ENCODE results near the gene GGCT. TPM values are rescaled to one million over a fixed set of nuclear protein-coding genes. Genes with fewer than 3 reads are reported as not detected.

Gene GGCT
- total and polyA plus RNA-seq, 4 experiments from 2014 or later: 11.0 to 23.2 (median 15.8) TPM

DNA sequence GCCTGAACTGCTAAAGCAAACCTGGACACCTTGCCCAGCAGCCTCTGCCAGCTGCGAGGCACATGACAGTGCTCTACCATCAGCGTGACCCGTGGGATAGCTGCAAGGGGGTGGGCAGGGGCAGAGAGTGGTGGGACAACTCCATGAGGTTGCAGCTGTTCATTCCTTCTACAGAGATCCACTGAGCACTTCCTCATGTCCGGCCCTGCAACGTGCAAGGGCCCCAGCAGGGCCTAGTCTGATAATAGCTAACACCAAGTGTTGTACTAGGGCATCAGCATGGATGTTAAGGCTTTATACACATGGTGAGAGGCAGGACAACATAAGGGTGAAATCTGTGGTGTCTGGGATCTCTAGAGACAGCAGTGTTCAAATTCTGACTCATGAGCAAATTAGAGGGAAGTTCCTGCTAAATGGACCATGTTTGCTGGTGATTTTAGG is 40.4 kb downstream of the GGCT start:
- Mint-ChIP-seq H3K4me3 (no peak overlapping the region), H3K36me3 (peaks cover 6 to 15% of the 10 kb centered on the region in 2 donors), H3K27ac (peak overlapping the region in 1 of 7 donors; percentile 44), H3K9me3 (no peaks in the 10 kb centered on the region), H3K4me1 (peaks cover 18 to 28% (median 23%) of the 10 kb centered on the region in 4 donors), H3K27me3 (no peaks in the 10 kb centered on the region)
- POLR2A ChIA-PET (ENCODE audit: partially characterized antibody): interaction anchor here (1.4 kb wide), 1 partner anchor 13 kb away, joined by 7 read pairs; no protein-coding TSS in a partner anchor
- Histone ChIP-seq H3K27me3 (ENCODE audit: insufficient read depth, low read length) (no peaks in the 10 kb centered on the region), H3K9me3 (ENCODE audit: control insufficient read depth in 1 of 2, low read length in 2 of 2) (no peaks in the 10 kb centered on the region), H3K27ac (ENCODE audit: low read depth, low read length) (no peak overlapping the region), H3K4me3 (ENCODE audit: low read length in 2 of 2) (no peak overlapping the region), H3K4me1 (ENCODE audit: insufficient read depth, low read length) (peaks cover 6% of the 10 kb centered on the region), H3K36me3 (ENCODE audit: insufficient read depth, low read length) (no peaks in the 10 kb centered on the region)
- no peak for DNase-seq
- intact Hi-C loops (cut with micrococcal nuclease): no loop called here
- CTCF ChIA-PET (ENCODE audit: partially characterized antibody): no interaction called here

DNA sequence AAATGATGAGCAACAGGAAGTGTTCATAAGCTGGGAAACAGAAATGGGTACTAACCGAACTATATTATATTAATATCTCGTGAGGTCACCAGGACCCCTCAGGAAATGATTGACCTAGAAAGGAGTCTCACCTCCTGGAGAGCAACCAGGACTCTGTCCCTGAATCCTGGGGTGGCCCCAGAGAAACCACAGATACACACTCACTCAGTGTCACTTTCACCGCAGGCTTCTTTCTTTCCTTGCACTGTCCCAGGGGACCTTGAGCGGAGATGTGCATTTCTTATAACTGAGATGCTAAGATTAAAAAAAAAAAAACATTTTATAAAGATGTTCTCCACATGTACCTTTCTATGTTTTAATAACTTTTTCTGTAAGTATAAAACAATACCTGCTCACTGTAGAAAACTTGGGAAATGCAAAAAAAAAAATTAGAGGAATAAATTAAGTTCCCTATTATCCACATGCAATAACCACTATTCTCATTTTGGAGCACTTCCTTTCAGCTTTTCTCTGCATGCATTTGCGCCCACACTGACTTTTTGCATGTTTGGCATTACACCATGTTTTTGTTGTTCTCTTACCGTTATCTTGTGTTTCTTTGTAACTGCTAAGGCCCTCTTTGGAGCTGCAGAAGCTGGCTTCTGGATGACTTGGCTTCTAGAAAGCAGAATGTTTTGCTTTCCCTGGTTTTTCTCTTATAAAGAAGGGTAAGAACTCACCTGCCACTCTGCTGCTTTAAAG is 41.1 kb downstream of the GGCT start:
- ChIA-PET CTCF (ENCODE audit: partially characterized antibody) (no interaction called here), POLR2A (ENCODE audit: partially characterized antibody) (no interaction called here)

GRCh38 chr7:30462179-30462578 is 42.5 kb downstream of the GGCT start:
- ChIA-PET POLR2A (ENCODE audit: partially characterized antibody) (no interaction called here), CTCF (ENCODE audit: partially characterized antibody) (no interaction called here)
- Mint-ChIP-seq H3K9me3 (no peaks in the 10 kb centered on the region), H3K27ac (no peak overlapping the region), H3K4me3 (no peak overlapping the region), H3K36me3 (peaks cover 6 to 19% of the 10 kb centered on the region in 2 donors), H3K4me1 (peaks cover 3 to 15% (median 7%) of the 10 kb centered on the region in 4 donors), H3K27me3 (no peaks in the 10 kb centered on the region)
- Histone ChIP-seq H3K27me3 (ENCODE audit: insufficient read depth, low read length) (no peaks in the 10 kb centered on the region), H3K27ac (ENCODE audit: low read depth, low read length) (no peak overlapping the region), H3K9me3 (ENCODE audit: control insufficient read depth in 1 of 2, low read length in 2 of 2) (no peaks in the 10 kb centered on the region), H3K4me1 (ENCODE audit: insufficient read depth, low read length) (no peaks in the 10 kb centered on the region), H3K36me3 (ENCODE audit: insufficient read depth, low read length) (no peaks in the 10 kb centered on the region), H3K4me3 (ENCODE audit: low read length in 2 of 2) (no peak overlapping the region)
- no peak for DNase-seq
- intact Hi-C loops (cut with micrococcal nuclease): no loop called here

More for the DNA sequence above, 41.1 kb downstream of the GGCT start:
- no peaks in the 10 kb centered on the region for H3K36me3 ChIP-seq (ENCODE audit: insufficient read depth, low read length)
- H3K4me3 Mint-ChIP-seq: no peak overlapping the region
- no peak overlapping the region for H3K4me3 ChIP-seq (ENCODE audit: low read length in 2 of 2)
- H3K4me1 Mint-ChIP-seq: peaks cover 13 to 22% (median 19%) of the 10 kb centered on the region in 4 donors
- no peaks in the 10 kb centered on the region for H3K27me3 Mint-ChIP-seq
- no peak for DNase-seq
- peaks cover 6% of the 10 kb centered on the region for H3K4me1 ChIP-seq (ENCODE audit: insufficient read depth, low read length)
- intact Hi-C loops (cut with micrococcal nuclease): no loop called here
- H3K27me3 ChIP-seq (ENCODE audit: insufficient read depth, low read length): no peaks in the 10 kb centered on the region
- H3K27ac Mint-ChIP-seq: no peak overlapping the region
- no peak overlapping the region for H3K27ac ChIP-seq (ENCODE audit: low read depth, low read length)
- peaks cover 6 to 14% of the 10 kb centered on the region in 2 donors for H3K36me3 Mint-ChIP-seq
- no peaks in the 10 kb centered on the region for H3K9me3 ChIP-seq (ENCODE audit: control insufficient read depth in 1 of 2, low read length in 2 of 2)
- no peaks in the 10 kb centered on the region for H3K9me3 Mint-ChIP-seq

GRCh38 chr7:30460246-30460633 is 44.4 kb downstream of the GGCT start:
- Mint-ChIP-seq H3K27ac (peak overlapping the region in 3 of 7 donors; percentile 48 to 72 (median 68)), H3K27me3 (no peaks in the 10 kb centered on the region), H3K4me1 (peaks cover 0 to 3% (median 2%) of the 10 kb centered on the region in 4 donors), H3K36me3 (peaks cover 10 to 34% of the 10 kb centered on the region in 2 donors), H3K4me3 (no peak overlapping the region), H3K9me3 (no peaks in the 10 kb centered on the region)
- Histone ChIP-seq H3K4me1 (ENCODE audit: insufficient read depth, low read length) (no peaks in the 10 kb centered on the region), H3K9me3 (ENCODE audit: control insufficient read depth in 1 of 2, low read length in 2 of 2) (no peaks in the 10 kb centered on the region), H3K27me3 (ENCODE audit: insufficient read depth, low read length) (no peaks in the 10 kb centered on the region), H3K36me3 (ENCODE audit: insufficient read depth, low read length) (peaks cover 8% of the 10 kb centered on the region), H3K4me3 (ENCODE audit: low read length in 2 of 2) (no peak overlapping the region), H3K27ac (ENCODE audit: low read depth, low read length) (no peak overlapping the region)
- ChIA-PET CTCF (ENCODE audit: partially characterized antibody) (no interaction called here), POLR2A (ENCODE audit: partially characterized antibody) (interaction anchor here (0.9 to 1.8 kb wide), 2 partner anchors 18 to 49 kb away, joined by 3 to 4 read pairs; partner anchors contain the start of gene NOD1)
- no peak for DNase-seq
- intact Hi-C loops (cut with micrococcal nuclease): no loop called here

- no peak for DNase-seq
- H3K4me3 ChIP-seq (ENCODE audit: low read length in 2 of 2): no peak overlapping the region
- Mint-ChIP-seq H3K9me3 (no peaks in the 10 kb centered on the region), H3K36me3 (peaks cover 10 to 38% of the 10 kb centered on the region in 2 donors), H3K27ac (peak overlapping the region in 5 of 7 donors; percentile 44 to 72 (median 65)), H3K4me1 (peaks cover 0 to 2% (median 0%) of the 10 kb centered on the region in 4 donors), H3K4me3 (no peak overlapping the region), H3K27me3 (no peaks in the 10 kb centered on the region)
- intact Hi-C loops (cut with micrococcal nuclease): no loop called here
- ChIA-PET POLR2A (ENCODE audit: partially characterized antibody) (interaction anchor here (1.8 kb wide), 1 partner anchor 19 kb away, joined by 4 read pairs; the partner anchor contains the start of gene NOD1), CTCF (ENCODE audit: partially characterized antibody) (no interaction called here)
- H3K27me3 ChIP-seq (ENCODE audit: insufficient read depth, low read length): no peaks in the 10 kb centered on the region
- no peak overlapping the region for H3K27ac ChIP-seq (ENCODE audit: low read depth, low read length)
- peaks cover 13% of the 10 kb centered on the region for H3K36me3 ChIP-seq (ENCODE audit: insufficient read depth, low read length)
- no peaks in the 10 kb centered on the region for H3K9me3 ChIP-seq (ENCODE audit: control insufficient read depth in 1 of 2, low read length in 2 of 2)
- no peaks in the 10 kb centered on the region for H3K4me1 ChIP-seq (ENCODE audit: insufficient read depth, low read length)
Observed at GRCh38 chr7:30459591-30460245, 44.9 kb downstream of the GGCT start.

GRCh38 chr7:30458311-30458710 is 46.3 kb downstream of the GGCT start:
- H3K36me3 ChIP-seq (ENCODE audit: insufficient read depth, low read length): peaks cover 23% of the 10 kb centered on the region
- H3K4me1 ChIP-seq (ENCODE audit: insufficient read depth, low read length): no peaks in the 10 kb centered on the region
- Mint-ChIP-seq H3K27ac (peak overlapping the region in 1 of 7 donors; percentile 7), H3K4me3 (no peak overlapping the region), H3K27me3 (no peaks in the 10 kb centered on the region), H3K4me1 (no peaks in the 10 kb centered on the region), H3K9me3 (no peaks in the 10 kb centered on the region), H3K36me3 (peaks cover 15 to 50% of the 10 kb centered on the region in 2 donors)
- no peak for DNase-seq
- H3K9me3 ChIP-seq (ENCODE audit: control insufficient read depth in 1 of 2, low read length in 2 of 2): no peaks in the 10 kb centered on the region
- intact Hi-C loops (cut with micrococcal nuclease): no loop called here
- H3K27me3 ChIP-seq (ENCODE audit: insufficient read depth, low read length): no peaks in the 10 kb centered on the region
- POLR2A ChIA-PET (ENCODE audit: partially characterized antibody): no interaction called here
- no peak overlapping the region for H3K4me3 ChIP-seq (ENCODE audit: low read length in 2 of 2)
- CTCF ChIA-PET (ENCODE audit: partially characterized antibody): interaction anchor here (0.7 kb wide), 1 partner anchor 108 kb away, joined by 4 read pairs; no protein-coding TSS in a partner anchor
- no peak overlapping the region for H3K27ac ChIP-seq (ENCODE audit: low read depth, low read length)

DNA sequence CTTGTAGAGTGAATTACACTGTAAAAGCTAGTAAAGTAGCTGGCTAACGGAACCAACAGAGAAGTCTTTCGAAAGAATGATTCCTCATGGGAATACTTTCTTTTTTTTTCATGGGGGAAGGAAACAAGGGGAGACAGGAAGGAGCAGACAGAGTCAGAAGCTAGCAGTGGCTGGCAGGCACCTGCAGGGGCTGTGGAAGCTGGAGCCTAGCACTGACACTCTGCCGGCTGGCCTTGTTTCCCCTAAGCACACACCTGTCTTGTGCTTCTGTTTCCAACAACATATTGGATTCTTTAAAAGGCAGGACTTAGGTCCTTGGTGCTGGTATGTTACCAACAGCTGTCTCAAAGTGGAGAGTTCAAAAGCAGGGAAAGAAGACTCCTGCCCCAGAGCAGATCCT is 50.7 kb downstream of the GGCT start:
- Mint-ChIP-seq H3K4me1 (no peaks in the 10 kb centered on the region), H3K27me3 (no peaks in the 10 kb centered on the region), H3K9me3 (no peaks in the 10 kb centered on the region), H3K4me3 (no peak overlapping the region), H3K27ac (peak overlapping the region in 1 of 7 donors; percentile 61), H3K36me3 (peaks cover 26 to 64% of the 10 kb centered on the region in 2 donors)
- Histone ChIP-seq H3K27ac (ENCODE audit: low read depth, low read length) (no peak overlapping the region), H3K9me3 (ENCODE audit: control insufficient read depth in 1 of 2, low read length in 2 of 2) (no peaks in the 10 kb centered on the region), H3K4me3 (ENCODE audit: low read length in 2 of 2) (no peak overlapping the region), H3K4me1 (ENCODE audit: insufficient read depth, low read length) (no peaks in the 10 kb centered on the region), H3K27me3 (ENCODE audit: insufficient read depth, low read length) (no peaks in the 10 kb centered on the region), H3K36me3 (ENCODE audit: insufficient read depth, low read length) (peaks cover 39% of the 10 kb centered on the region)
- intact Hi-C loops (cut with micrococcal nuclease): no loop called here
- POLR2A ChIA-PET (ENCODE audit: partially characterized antibody): interaction anchor here (0.6 kb wide), 1 partner anchor 447 kb away, joined by 3 read pairs; no protein-coding TSS in a partner anchor
- no peak for DNase-seq
- CTCF ChIA-PET (ENCODE audit: partially characterized antibody): interaction anchor here (0.6 kb wide), 1 partner anchor 24 kb away, joined by 3 read pairs; no protein-coding TSS in a partner anchor

Measured in CD4-positive, alpha-beta memory T cell (primary cell).